Right lobe of liver (tissue), 6 donors: ENCODE measurements around the gene TTBK2. TPM values are rescaled to one million over a fixed set of nuclear protein-coding genes. Genes with fewer than 3 reads are reported as not detected.
A peak's percentile ranks its signal among the peaks of the same experiment; 100 is the strongest.

ENCODE experiments used
- ATAC-seq, 4 donors: fragments of 200-7000 bp; cut with Tn5 transposase; one replicate each; pipeline ENCODE4 v1.9.1; 2020; ENCODE audit warnings: mild to moderate bottlenecking in 4 of 4, moderate library complexity in 4 of 4
- DNase-seq, 3 donors: peaks; one replicate each; pipeline ENCODE4 v3.0.0-alpha.2; 2020
- H3K27ac ChIP-seq, 3 donors: fragments of 200-600 bp; one replicate each; pipeline ENCODE4 v1.8.0; 2022
- H3K27me3 ChIP-seq, 2 donors: fragments of 200-600 bp; one replicate each; pipeline ENCODE4 v1.8.0; 2022
- H3K36me3 ChIP-seq, 4 donors: fragments of 200-600 bp; sonication (generic) in 1 of 4; one replicate each; pipeline versions ENCODE4 v1.5.1 to v1.8.0; 2017 to 2022; ENCODE audit warnings: control low read depth in 1 of 4
- H3K4me1 ChIP-seq, 4 donors: fragments of 200-600 bp; sonication (generic) in 1 of 4; one replicate each; pipeline versions ENCODE4 v1.5.1 to v1.8.0; 2017 to 2022; ENCODE audit warnings: control low read depth in 1 of 4
- H3K4me3 ChIP-seq, 3 donors: fragments of 200-600 bp; one replicate each; pipeline ENCODE4 v1.8.0; 2022
- H3K9me3 ChIP-seq, 4 donors: fragments of 200-600 bp; sonication (generic) in 1 of 4; one replicate each; pipeline versions ENCODE4 v1.5.1 to v1.8.0; 2017 to 2022; ENCODE audit warnings: control low read depth in 1 of 4
- CTCF ChIP-seq, 4 donors: fragments of 200-600 bp in 3 of 4; fragments of 450-650 bp in 1 of 4; IDR thresholded peaks; one replicate each; pipeline versions ENCODE4 v1.5.1 to v1.8.0; 2016 to 2022; ENCODE audit warnings: antibody characterized with exemption in 4 of 4, mild to moderate bottlenecking in 2 of 4
- POLR2A ChIP-seq: fragments of 450-650 bp; IDR thresholded peaks from one replicate; pipeline ENCODE4 v1.6.1; 2017; ENCODE audit warnings: antibody characterized with exemption, mild to moderate bottlenecking
- WGBS: methylation state at CpG from one replicate; pipeline ENCODE4 v1.1.6; 2018; ENCODE audit warnings: low coverage, low lambda C conversion rate; ENCODE audit not compliant: insufficient coverage; ENCODE audit errors: missing lambda C conversion rate; 5-methylcytosine and 5-hydroxymethylcytosine counted together
- intact Hi-C, 2 donors: fragments of 100-400 bp; cut with DNase I; formaldehyde crosslinking; loops; one replicate each; pipeline versions ENCODE4 v1.11.2 to v1.14.1; 2022
- total RNA-seq, 6 experiments: library from RNA; depleted of rRNA in 2 of 6; stranded (reverse); fragments of >200 nt in 2 of 6; fragmentation: NEBNext Ultra II Directional in 3 of 6; extraction: Animal tissue kit (Norgen Biotek cat#: 25700) in 3 of 6; gene quantifications; one replicate each; pipeline versions ENCODE4 v1.1.0 to v1.2.4, GENCODE V29; 2016 to 2023
- donor health status: DM: no; HTN: yes; CAD: no.
- donor health status: DM: no; HTN: no; CAD: no.
- donor health status: DM: no; HTN: no; CAD: no.
- donor health status: DM: no; HTN: yes; CAD: no.
- donor health status: DM: no; HTN: yes; CAD: no.

The TTBK2 gene
- total RNA-seq, 6 experiments from 2014 or later: 4.9 to 6.8 (median 5.5) TPM

- TF ChIP-seq CTCF (IDR thresholded peaks at IDR 0.05): no peak
- H3K27ac ChIP-seq: no peak overlapping the region
- no peaks in the 10 kb centered on the region for H3K36me3 ChIP-seq
- ATAC-seq: peak; percentile 33 to 71 (median 50)
- intact Hi-C loops: loop anchor here in 1 of 2 donors (10.0 kb wide), 1 partner anchor 217 kb away; the partner anchor contains the start of gene TTBK2
- DNase-seq: no peak
- H3K4me3 ChIP-seq: no peak overlapping the region
- H3K4me1 ChIP-seq: no peaks in the 10 kb centered on the region
- WGBS: 47% methylated on average over 3 of the region's 3 CpGs
- no peaks in the 10 kb centered on the region for H3K27me3 ChIP-seq
- no peaks in the 10 kb centered on the region for H3K9me3 ChIP-seq
These were observed 212.6 kb downstream of the TTBK2 start for GRCh38 chr15:42707873-42708544.

GRCh38 chr15:42707068-42707467 is 213.5 kb downstream of the TTBK2 start:
- H3K36me3 ChIP-seq: no peaks in the 10 kb centered on the region

GRCh38 chr15:42705336-42705735 is 215.2 kb downstream of the TTBK2 start:
- DNase-seq: no peak
- no peak for ATAC-seq
- Histone ChIP-seq H3K27ac (no peak overlapping the region), H3K36me3 (no peaks in the 10 kb centered on the region), H3K9me3 (no peaks in the 10 kb centered on the region), H3K27me3 (no peaks in the 10 kb centered on the region), H3K4me3 (no peak overlapping the region), H3K4me1 (no peaks in the 10 kb centered on the region)
- no peak for TF ChIP-seq POLR2A
- TF ChIP-seq CTCF (IDR thresholded peaks at IDR 0.05): no peak
- 95% methylated on average over 5 of the region's 5 CpGs for WGBS
- intact Hi-C loops: loop anchor here in 1 of 2 donors (10.0 kb wide), 1 partner anchor 219 kb away; the partner anchor contains the start of gene TTBK2

More at GRCh38 chr15:42707068-42707467, 213.5 kb downstream of the TTBK2 start:
- Histone ChIP-seq H3K27me3 (no peaks in the 10 kb centered on the region), H3K4me3 (no peak overlapping the region), H3K4me1 (no peaks in the 10 kb centered on the region), H3K27ac (no peak overlapping the region), H3K9me3 (no peaks in the 10 kb centered on the region)
- peak in 1 of 4 donors; percentile 65 for ATAC-seq
- WGBS: 66% methylated on average over 2 of the region's 2 CpGs
- intact Hi-C loops: loop anchor here in 1 of 2 donors (10.0 kb wide), 1 partner anchor 218 kb away; the partner anchor contains the start of gene TTBK2
- no peak for DNase-seq
- TF ChIP-seq POLR2A (no peak), CTCF (IDR thresholded peaks at IDR 0.05) (no peak)

- no peak for TF ChIP-seq POLR2A
- peak; percentile 85 to 92 (median 88) for TF ChIP-seq CTCF (IDR thresholded peaks at IDR 0.05)
- intact Hi-C loops: loop anchor here in 1 of 2 donors (10.0 kb wide), 1 partner anchor 220 kb away; the partner anchor contains the start of gene TTBK2
- Histone ChIP-seq H3K27ac (no peak overlapping the region), H3K9me3 (no peaks in the 10 kb centered on the region), H3K36me3 (no peaks in the 10 kb centered on the region), H3K4me3 (no peak overlapping the region), H3K27me3 (no peaks in the 10 kb centered on the region), H3K4me1 (no peaks in the 10 kb centered on the region)
- 19% methylated on average over 4 of the region's 4 CpGs for WGBS
- peak in 2 of 3 donors; percentile 56 to 71 for DNase-seq
- ATAC-seq: peak; percentile 97 to 100 (median 99)
These were observed 216.1 kb downstream of the TTBK2 start for GRCh38 chr15:42704492-42704926.
